M059J (cell line): ENCODE results near the gene SECISBP2. TPM values are rescaled to one million over a fixed set of nuclear protein-coding genes. Genes with fewer than 3 reads are reported as not detected.
A peak's percentile ranks its signal among the peaks of the same experiment; 100 is the strongest.

Source experiments
- DNase-seq: peaks from one replicate; pipeline ENCODE4 v3.0.0-alpha.2; 2012; ENCODE audit warnings: low read depth
- total RNA-seq: library from RNA; depleted of rRNA; stranded (reverse); fragments of >200 nt; shearing (Covaris generic); gene quantifications from 2 replicates; pipeline ENCODE4 v1.2.3, GENCODE V29; 2014

Gene SECISBP2
- total RNA-seq, 1 experiment from 2014 or later, result 22.1 TPM

GRCh38 chr9:89309608-89310474 is 8.5 kb upstream of the SECISBP2 start:
- DNase-seq, result no peak

GRCh38 chr9:89310475-89311345 is 7.6 kb upstream of the SECISBP2 start, which contains the start of gene CKS2:
Gene CKS2 (plus strand): TSS chr9:89311195. CDS start chr9:89311293, 98 bp downstream.
- peak; percentile 100 for DNase-seq

- DNase-seq, result peak; percentile 42
These were observed 6.7 kb upstream of the SECISBP2 start for GRCh38 chr9:89311346-89312221.

- peak; percentile 48 for DNase-seq
These were observed 6.1 kb upstream of the SECISBP2 start for GRCh38 chr9:89312222-89312571.

GRCh38 chr9:89313842-89314241 is 4.5 kb upstream of the SECISBP2 start:
- peak; percentile 48 for DNase-seq

- no peak for DNase-seq
These were observed 3.3 kb upstream of the SECISBP2 start for GRCh38 chr9:89314955-89315354.

GRCh38 chr9:89315482-89315881 is 2.8 kb upstream of the SECISBP2 start:
- no peak for DNase-seq

GRCh38 chr9:89317282-89317681 is 1.0 kb upstream of the SECISBP2 start:
- DNase-seq, result no peak

- peak; percentile 54 for DNase-seq
These were observed 960 bp downstream of the SECISBP2 start for GRCh38 chr9:89319015-89319905.

- DNase-seq, result no peak
These were observed 5.1 kb downstream of the SECISBP2 start for GRCh38 chr9:89323390-89323789.

- DNase-seq, result no peak
These were observed 7.4 kb downstream of the SECISBP2 start for GRCh38 chr9:89325733-89326132.

- DNase-seq, result peak; percentile 61
These were observed 9.8 kb downstream of the SECISBP2 start for GRCh38 chr9:89328064-89328463.

GRCh38 chr9:89329917-89330316 is 11.6 kb downstream of the SECISBP2 start:
- no peak for DNase-seq

GRCh38 chr9:89330513-89330912 is 12.2 kb downstream of the SECISBP2 start:
- no peak for DNase-seq

- DNase-seq, result no peak
These were observed 21.5 kb downstream of the SECISBP2 start for GRCh38 chr9:89339807-89340206.

GRCh38 chr9:89340332-89340731 is 22.0 kb downstream of the SECISBP2 start:
- DNase-seq, result no peak

GRCh38 chr9:89342213-89342612 is 23.9 kb downstream of the SECISBP2 start:
- DNase-seq, result no peak

- no peak for DNase-seq
These were observed 24.6 kb downstream of the SECISBP2 start for GRCh38 chr9:89342948-89343347.

- DNase-seq, result peak; percentile 52
These were observed 25.5 kb downstream of the SECISBP2 start for GRCh38 chr9:89343812-89344211.

- no peak for DNase-seq
These were observed 27.2 kb downstream of the SECISBP2 start for GRCh38 chr9:89345476-89345875.

- DNase-seq, result no peak
These were observed 28.4 kb downstream of the SECISBP2 start for GRCh38 chr9:89346696-89347095.
